Fibroblast of lung (primary cell): ENCODE data around the gene GSPT1.

ENCODE experiments used
- CTCF ChIP-seq, 2 donors: IDR thresholded peaks in 1 of 2; conservative IDR thresholded peaks in 1 of 2; 1 replicate in 1 of 2; 2 replicates in 1 of 2; pipeline ENCODE4 v1.5.1; 2011 to 2012; ENCODE audit warnings: low read length in 2 of 2, control low read depth in 1 of 2, inconsistent platforms in 1 of 2, low read depth in 1 of 2, mild to moderate bottlenecking in 1 of 2
- EZH2 ChIP-seq: IDR thresholded peaks from 2 replicates; pipeline ENCODE4 v1.5.1; 2012; ENCODE audit warnings: low read length, control low read depth, mild to moderate bottlenecking; ENCODE audit errors: missing control alignments

GRCh38 chr16:11876306-11876705, 39.5 kb downstream of the GSPT1 start:
- no peak for TF ChIP-seq CTCF (conservative IDR thresholded peaks at IDR 0.05 in 1 of 2, IDR thresholded peaks at IDR 0.05 in 1 of 2; ENCODE audit: low read depth in 1 of 2, low read length in 2 of 2)
- TF ChIP-seq EZH2 = no peak
